GM12878 (cell line): ENCODE measurements around the gene ALDH1A2. TPM values are rescaled to one million over a fixed set of nuclear protein-coding genes. Genes with fewer than 3 reads are reported as not detected.

ENCODE experiments used
- ATAC-seq: fragments of 200-7000 bp; cut with Tn5 transposase; 3 replicates; pipeline ENCODE4 v1.9.1; 2020; ENCODE audit warnings: mild to moderate bottlenecking, moderate library complexity
- BruUV-seq: library from RNA; stranded (reverse); fragments of 400-500 nt; replicated peaks from 2 replicates; lab custom pipeline; 2021; lab: Mats Ljungman, UMichigan
- CTCF ChIA-PET: fragments of 300-600 bp; sonication (Branson Sonifier 250); formaldehyde crosslinking; extraction: SDS; loops from one replicate; lab custom pipeline; 2021; ENCODE audit warnings: inconsistent platforms; lab: Yijun Ruan, JAX
- POLR2A ChIA-PET: fragments of 350-600 bp; formaldehyde crosslinking; extraction: SDS; loops from one replicate; lab custom pipeline; 2021; ENCODE audit warnings: inconsistent platforms; lab: Charles Lee
- RAD21 ChIA-PET: fragments of 300-600 bp; sonication (Branson Sonifier 250); formaldehyde crosslinking; loops from one replicate; lab custom pipeline; 2023; ENCODE audit warnings: antibody characterized with exemption; ENCODE audit not compliant: unreplicated experiment; lab: Charles Lee
- SMC1A ChIA-PET: fragments of 300-600 bp; sonication (Branson Sonifier 250); formaldehyde crosslinking; loops from one replicate; lab custom pipeline; 2023; ENCODE audit not compliant: unreplicated experiment, uncharacterized antibody; lab: Charles Lee
- DNase-seq: peaks from one replicate; pipeline ENCODE4 v3.0.0-alpha.2; 2011; ENCODE audit warnings: low read depth, low spot score
- FAIRE-seq: peaks from 3 replicates; lab custom pipeline; 2011; peaks lifted over from hg19 to GRCh38; lab: Jason Lieb, UNC
- H2AFZ ChIP-seq: 2 replicates; pipeline ENCODE4 v1.6.0; 2011; ENCODE audit warnings: low read depth, low read length, control low read depth; ENCODE audit not compliant: control insufficient read depth
- H3K27ac ChIP-seq: 2 replicates; pipeline ENCODE4 v1.5.1; 2011; ENCODE audit warnings: control low read depth; ENCODE audit not compliant: control insufficient read depth, insufficient read depth
- H3K27me3 ChIP-seq, 2 experiments: replicated peaks in 1 of 2; 2 replicates each; pipeline versions ENCODE4 v1.6.0 to v1.6.1; 2011; ENCODE audit warnings: low read length in 1 of 2; ENCODE audit not compliant: control insufficient read depth in 2 of 2, insufficient read depth in 2 of 2
- H3K36me3 ChIP-seq, 2 experiments: 2 replicates each; pipeline ENCODE4 v1.5.1; 2011; ENCODE audit warnings: low read length in 1 of 2; ENCODE audit not compliant: control insufficient read depth in 2 of 2, insufficient read depth in 2 of 2
- H3K4me1 ChIP-seq: 2 replicates; pipeline ENCODE4 v1.6.1; 2011; ENCODE audit warnings: mild to moderate bottlenecking, low read length, moderate library complexity, mixed read lengths; ENCODE audit not compliant: control insufficient read depth, insufficient read depth
- H3K4me2 ChIP-seq: 2 replicates; pipeline ENCODE4 v1.6.0; 2011; ENCODE audit warnings: control low read depth; ENCODE audit not compliant: control insufficient read depth, insufficient read depth
- H3K4me3 ChIP-seq: fragments of 200-600 bp; sonication (generic); 2 replicates; pipeline ENCODE4 v1.5.1; 2016
- H3K79me2 ChIP-seq: 2 replicates; pipeline ENCODE4 v1.6.0; 2011; ENCODE audit warnings: low read length; ENCODE audit not compliant: control insufficient read depth, insufficient read depth
- H3K9ac ChIP-seq: 2 replicates; pipeline ENCODE4 v1.8.0; 2011; ENCODE audit warnings: low read length, control low read depth, mixed read lengths; ENCODE audit not compliant: control insufficient read depth, insufficient read depth
- H3K9me3 ChIP-seq: replicated peaks from 3 replicates; pipeline ENCODE4 v1.5.1; 2011; ENCODE audit warnings: mild to moderate bottlenecking, low read length; ENCODE audit not compliant: control insufficient read depth, insufficient read depth
- H4K20me1 ChIP-seq: 2 replicates; pipeline ENCODE4 v1.6.0; 2011; ENCODE audit not compliant: control insufficient read depth, insufficient read depth
- BRCA1 ChIP-seq: IDR thresholded peaks from 2 replicates; pipeline ENCODE4 v1.6.1; 2011; ENCODE audit warnings: low read depth, low read length, improper control_type of control experiment
- CEBPZ ChIP-seq: fragments of 150-350 bp; IDR thresholded peaks from 2 replicates; pipeline ENCODE4 v1.6.1; 2016; ENCODE audit warnings: low read depth, low read length
- CREM ChIP-seq: IDR thresholded peaks from 2 replicates; pipeline ENCODE4 v1.6.1; 2014; ENCODE audit warnings: antibody characterized with exemption, low read depth
- MLLT1 ChIP-seq: fragments of 450-650 bp; IDR thresholded peaks from 2 replicates; pipeline ENCODE4 v1.6.1; 2016; ENCODE audit warnings: mild to moderate bottlenecking
- MYB ChIP-seq: fragments of 150-350 bp; IDR thresholded peaks from 2 replicates; pipeline ENCODE4 v1.6.1; 2014; ENCODE audit warnings: mild to moderate bottlenecking, low read depth, low read length, borderline replicate concordance
- NKRF ChIP-seq: fragments of 450-650 bp; conservative IDR thresholded peaks from 2 replicates; pipeline ENCODE4 v1.6.1; 2017; ENCODE audit warnings: mild to moderate bottlenecking, moderate library complexity
- REST ChIP-seq: IDR thresholded peaks from 2 replicates; pipeline ENCODE4 v1.6.1; 2012; ENCODE audit warnings: mild to moderate bottlenecking, low read depth, low read length
- SMAD5 ChIP-seq: IDR thresholded peaks from 2 replicates; pipeline ENCODE4 v1.6.1; 2016; ENCODE audit warnings: antibody characterized with exemption, low read depth
- SMC3 ChIP-seq: IDR thresholded peaks from 2 replicates; pipeline ENCODE4 v1.6.1; 2011; ENCODE audit warnings: low read length, improper control_type of control experiment, borderline replicate concordance
- TARDBP ChIP-seq: IDR thresholded peaks from 2 replicates; pipeline ENCODE4 v1.6.1; 2016; ENCODE audit warnings: borderline replicate concordance
- WGBS: methylation state at CpG from one replicate; pipeline ENCODE4 v1.1.6; 2016; ENCODE audit warnings: low lambda C conversion rate; ENCODE audit not compliant: insufficient replicate concordance, insufficient coverage; ENCODE audit errors: missing lambda C conversion rate; 5-methylcytosine and 5-hydroxymethylcytosine counted together
- in situ Hi-C: fragments of 300-500 bp; cut with MboI; formaldehyde crosslinking; loops from 9 replicates; pipeline ENCODE4 v1.14.3; 2018; ENCODE audit warnings: mixed read lengths
- intact Hi-C: fragments of 100-400 bp; cut with micrococcal nuclease; formaldehyde crosslinking; loops from one replicate; pipeline ENCODE4 v1.14.2; 2022; ENCODE audit not compliant: unreplicated experiment
- polyA plus RNA-seq, 11 experiments: library from polyadenylated mRNA; depleted of rRNA in 4 of 11; unstranded in 6 of 11; stranded (reverse) in 5 of 11; fragments of >200 nt; fragmentation: Nextera tagmentation in 4 of 11; fragmentation: Illumina TruSeq in 1 of 11; extraction: Ambion mirVana in 4 of 11; extraction: Trizol in 1 of 11; gene quantifications; 1 replicate in 1 of 11; 2 replicates in 10 of 11; pipeline versions ENCODE4 v1.2.1 to v1.2.3, GENCODE V29; 2011 to 2016; ENCODE audit warnings: inconsistent platforms in 2 of 11, missing spikeins in 2 of 11, low read depth in 1 of 11
- total RNA-seq, 4 experiments: library from RNA; depleted of rRNA in 3 of 4; stranded (reverse); fragments of >200 nt in 3 of 4; fragmentation: Illumina TruSeq in 1 of 4; extraction: Trizol in 1 of 4; gene quantifications; 2 replicates each; pipeline versions ENCODE4 v1.2.1 to v1.2.3, GENCODE V29; 2013 to 2021

Gene ALDH1A2
- total and polyA plus RNA-seq, 10 of the 15 experiments (the other 5 are each of a cell fraction or from before 2014, with no cell fraction given): 0.06 to 0.92 (median 0.18) TPM; not detected in 5

GRCh38 chr15:57947282-57947681 is 118.2 kb downstream of the ALDH1A2 start:
- in situ Hi-C loops: no loop called here
- intact Hi-C loops: no loop called here
- H3K4me2 ChIP-seq: no peak overlapping the region
- H3K27me3 ChIP-seq: peaks cover 0 to 4% of the 10 kb centered on the region in 2 experiments; a peak in 2 of 4 replicates
- ChIA-PET SMC1A (no interaction called here), CTCF (no interaction called here), RAD21 (no interaction called here), POLR2A (no interaction called here)
- no peak overlapping the region for H3K27ac ChIP-seq
- WGBS: 55% methylated on average over 4 of the region's 4 CpGs
- no peak overlapping the region for H2AFZ ChIP-seq
- no peak overlapping the region for H3K9ac ChIP-seq
- TF ChIP-seq CREM: no peak
- TF ChIP-seq TARDBP: no peak
- no peak for TF ChIP-seq MLLT1
- no peak for TF ChIP-seq SMC3
- TF ChIP-seq NKRF: no peak
- no peak for TF ChIP-seq CEBPZ
- no peak for TF ChIP-seq MYB
- no peak for TF ChIP-seq SMAD5
- no peak for TF ChIP-seq REST
- TF ChIP-seq BRCA1: no peak
- FAIRE-seq: no peak
- H3K36me3 ChIP-seq: no peaks in the 10 kb centered on the region
- no peak overlapping the region for H3K4me3 ChIP-seq
- no peaks in the 10 kb centered on the region for H3K9me3 ChIP-seq
- H4K20me1 ChIP-seq: no peaks in the 10 kb centered on the region
- H3K4me1 ChIP-seq: no peaks in the 10 kb centered on the region
- no peaks in the 10 kb centered on the region for H3K79me2 ChIP-seq
- no TSS peak for BruUV-seq
- ATAC-seq: no peak
- DNase-seq: no peak
